GM21737 (cell line): ENCODE data around the gene MPRIP.

Experiments
- ATAC-seq: cut with Tn5 transposase; IDR thresholded peaks from one replicate; pipeline ENCODE4 v1.9.1; 2021; ENCODE audit warnings: mild to moderate bottlenecking, moderate library complexity; ENCODE audit not compliant: unreplicated experiment

The MPRIP gene

DNA sequence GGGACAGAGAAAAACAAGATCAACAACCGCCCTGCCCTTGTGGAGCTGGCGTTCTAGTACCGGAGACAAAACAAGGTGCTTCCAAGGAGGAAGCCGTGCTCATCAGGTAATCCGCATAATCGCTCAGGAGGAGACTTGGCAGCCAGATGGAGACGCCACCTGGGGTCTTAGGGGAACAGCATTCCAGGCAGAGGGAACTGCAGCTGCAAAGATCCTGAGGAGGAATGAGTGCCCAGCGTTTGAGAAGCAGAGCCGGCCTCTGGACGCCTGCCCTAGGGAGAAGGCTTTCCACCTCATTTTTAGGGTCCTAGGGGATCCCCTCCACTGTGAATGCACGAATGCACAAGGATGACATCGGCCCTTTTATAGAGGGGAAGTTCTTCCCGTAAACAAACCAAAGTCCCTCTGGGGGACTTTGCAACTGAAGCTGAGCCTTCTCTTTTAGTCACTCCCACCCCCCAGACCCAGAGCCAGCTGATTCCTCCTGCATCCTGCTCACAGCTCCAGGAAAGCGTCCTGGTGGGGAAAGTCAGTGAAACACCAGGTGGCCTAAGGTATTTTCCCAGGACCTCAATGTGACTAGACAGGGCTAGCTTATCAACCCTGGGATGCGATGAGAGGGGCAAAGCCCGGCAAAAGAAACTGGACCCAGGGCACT is 13.2 kb upstream of the MPRIP start:
- no peak for ATAC-seq

GRCh38 chr17:17029938-17030337 is 12.3 kb upstream of the MPRIP start:
- no peak for ATAC-seq

- ATAC-seq, result no peak
Observed at GRCh38 chr17:17030515-17031211, 11.6 kb upstream of the MPRIP start.

DNA sequence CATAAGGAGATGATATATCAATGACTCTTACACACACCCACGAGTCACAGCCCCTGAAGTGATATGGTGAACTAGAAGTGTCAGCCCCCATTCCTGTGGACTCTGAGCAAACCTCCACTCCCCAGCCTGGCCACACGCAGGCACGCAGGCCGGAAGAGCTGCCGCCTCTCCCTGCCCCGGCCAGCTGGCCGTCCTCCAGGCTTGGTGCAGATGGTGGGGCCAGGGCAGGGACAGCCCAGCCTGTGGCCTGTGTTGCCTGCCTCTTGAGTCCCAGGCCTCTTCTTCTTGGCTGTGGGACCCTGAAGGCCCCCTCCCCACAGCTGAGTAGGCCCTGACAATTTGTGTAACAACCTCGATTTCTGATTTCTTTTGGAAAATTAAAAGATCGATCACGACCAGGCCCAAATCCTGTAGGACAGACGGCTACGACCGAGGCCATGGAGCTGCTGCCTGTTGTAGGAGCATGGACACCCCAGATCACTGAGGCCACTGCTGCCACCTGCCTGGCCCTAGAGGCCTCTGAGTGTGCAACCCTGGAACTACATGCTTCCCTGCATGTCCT is 10.0 kb upstream of the MPRIP start:
- ATAC-seq, result no peak

- no peak for ATAC-seq
Observed at GRCh38 chr17:17033466-17033865, 8.8 kb upstream of the MPRIP start.

- ATAC-seq, result no peak
Observed at GRCh38 chr17:17034026-17034425, 8.2 kb upstream of the MPRIP start.

- no peak for ATAC-seq
Observed at GRCh38 chr17:17034496-17035075, 7.7 kb upstream of the MPRIP start.

DNA sequence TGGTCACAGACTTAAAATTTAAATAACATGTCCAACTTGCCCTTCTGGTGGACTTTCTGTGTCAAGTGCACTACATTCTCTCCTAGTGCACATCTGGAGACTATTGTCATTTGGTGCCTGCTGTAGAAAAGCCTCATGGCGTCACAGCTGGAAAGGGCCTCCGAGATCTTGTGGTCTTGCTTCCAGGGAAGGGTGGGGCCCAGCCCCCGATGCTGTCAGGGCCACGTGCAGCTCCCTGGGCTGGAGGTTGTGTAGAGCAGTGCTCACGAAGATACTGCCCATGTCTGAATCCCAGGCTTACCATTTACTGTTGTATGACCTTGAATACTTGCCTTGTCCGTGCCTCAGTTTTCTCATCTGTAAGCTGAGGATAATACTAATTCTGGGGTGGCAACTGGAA is 6.8 kb upstream of the MPRIP start:
- ATAC-seq, result no peak

DNA sequence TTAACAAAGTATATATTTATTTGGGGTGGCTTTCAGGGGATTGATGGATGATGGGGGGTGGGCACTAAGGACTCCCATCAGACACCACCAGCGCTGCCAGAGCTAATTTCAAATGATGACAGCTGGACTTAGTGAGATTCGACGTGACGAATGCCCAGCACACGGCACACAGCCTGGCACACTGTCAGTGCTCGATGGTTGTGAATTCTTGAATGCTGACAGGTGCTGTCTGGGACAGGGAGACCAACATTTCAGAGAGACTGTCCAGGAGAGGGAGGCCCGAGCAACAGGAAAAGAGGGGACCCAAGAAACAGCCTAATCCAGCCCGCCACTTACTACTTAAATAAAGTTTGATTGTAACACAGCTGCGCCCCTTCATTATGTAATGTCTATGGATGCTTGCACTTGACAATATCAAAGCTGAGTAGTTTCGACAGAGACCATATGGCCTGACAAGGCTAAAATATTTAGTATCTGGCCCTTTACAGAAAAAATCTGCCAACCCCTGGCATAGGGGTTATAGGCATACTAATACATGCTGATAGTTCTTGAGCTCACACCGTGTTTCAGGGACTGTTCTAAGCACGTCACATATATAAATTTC is 6.2 kb upstream of the MPRIP start:
- no peak for ATAC-seq

DNA sequence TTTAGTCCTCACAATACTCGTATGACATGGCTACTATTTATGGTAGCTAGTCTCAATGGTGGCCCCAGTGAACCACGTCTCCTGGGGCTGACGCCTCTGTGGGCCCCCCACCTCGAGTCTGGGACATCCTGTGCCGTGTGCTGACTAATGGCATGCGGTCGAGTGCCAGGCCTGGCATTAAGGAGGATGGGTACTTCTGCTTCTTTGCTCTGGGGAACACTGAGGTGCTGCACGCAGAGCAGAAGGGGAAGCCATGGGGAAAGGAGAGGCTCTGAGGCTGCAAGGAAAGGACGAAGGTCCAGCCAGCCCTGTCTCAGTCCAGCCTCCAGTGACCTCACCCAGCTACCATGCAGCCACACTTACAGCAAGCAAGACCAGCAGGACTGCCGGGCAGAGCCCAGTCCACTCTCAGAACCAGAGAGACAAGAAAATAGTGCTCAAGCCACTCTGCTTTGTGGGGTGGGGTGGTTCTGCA is 5.7 kb upstream of the MPRIP start:
- no peak for ATAC-seq

GRCh38 chr17:17039911-17040310 is 2.3 kb upstream of the MPRIP start:
- ATAC-seq, result no peak

GRCh38 chr17:17041018-17041521 is 1.2 kb upstream of the MPRIP start:
- no peak for ATAC-seq

DNA sequence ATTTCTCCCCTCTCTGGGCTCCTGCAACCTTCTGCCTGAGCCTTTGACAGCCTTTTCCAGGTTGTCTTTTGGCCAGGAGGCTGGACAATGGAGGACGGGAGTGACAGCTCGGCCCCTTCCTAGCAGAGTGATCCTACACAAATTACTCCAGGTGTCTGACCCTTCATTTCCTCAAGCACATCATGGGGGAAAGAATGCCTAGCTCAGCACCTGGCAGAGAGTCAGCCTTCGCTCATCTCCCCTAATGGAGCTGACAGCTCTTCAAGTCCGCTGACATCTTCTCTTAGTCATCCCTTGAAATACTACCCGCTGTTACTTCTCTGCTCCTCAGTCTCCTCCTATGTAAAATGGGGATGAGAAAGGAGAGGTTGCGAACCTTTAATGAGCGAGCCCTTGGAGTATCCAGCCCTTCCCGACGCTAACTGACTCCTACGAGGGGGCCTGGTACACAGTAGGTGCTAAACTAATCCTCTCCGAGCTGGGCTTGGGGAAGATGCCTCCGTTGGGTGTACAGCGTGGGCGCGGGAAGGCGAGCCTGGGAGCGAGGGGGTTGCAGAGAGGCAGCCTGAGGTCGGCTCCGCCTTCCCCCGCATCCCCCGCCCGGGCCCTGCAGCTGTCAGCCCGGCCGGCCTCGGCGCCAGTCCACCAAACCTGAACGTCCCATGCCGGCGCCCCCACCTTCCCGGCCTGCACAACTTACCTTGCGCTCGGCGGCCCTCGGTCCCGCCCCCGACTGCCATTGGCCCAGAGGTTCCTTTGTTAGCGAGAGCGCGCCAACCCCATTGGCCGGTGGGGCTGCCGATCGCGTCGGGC is 480 bp upstream of the MPRIP start:
- peak; percentile 94 for ATAC-seq

GRCh38 chr17:17042851-17043460 is 699 bp downstream of the MPRIP start:
- no peak for ATAC-seq

- ATAC-seq, result no peak
Observed at GRCh38 chr17:17043461-17044271, 1.4 kb downstream of the MPRIP start.

GRCh38 chr17:17044846-17045561 is 2.7 kb downstream of the MPRIP start:
- no peak for ATAC-seq

- no peak for ATAC-seq
Observed at GRCh38 chr17:17048106-17048505, 5.8 kb downstream of the MPRIP start.
